Ishikawa (cell line): ENCODE data around the gene ADK.

ENCODE experiments used
- CEBPB ChIP-seq: IDR thresholded peaks from 2 replicates; pipeline ENCODE4 v1.6.1; 2012
- CREB1 ChIP-seq: IDR thresholded peaks from 2 replicates; pipeline ENCODE4 v1.6.1; 2012; ENCODE audit warnings: low read depth
- EGR1 ChIP-seq: IDR thresholded peaks from 2 replicates; pipeline ENCODE4 v1.6.1; 2012
- EP300 ChIP-seq: IDR thresholded peaks from 2 replicates; pipeline ENCODE4 v1.6.1; 2012; ENCODE audit warnings: borderline replicate concordance
- FOXM1 ChIP-seq: IDR thresholded peaks from 2 replicates; pipeline ENCODE4 v1.6.1; 2012; ENCODE audit warnings: low read depth, borderline replicate concordance
- MAX ChIP-seq: IDR thresholded peaks from 2 replicates; pipeline ENCODE4 v1.6.1; 2012
- NFIC ChIP-seq: IDR thresholded peaks from 2 replicates; pipeline ENCODE4 v1.6.1; 2012
- RAD21 ChIP-seq: IDR thresholded peaks from 2 replicates; pipeline ENCODE4 v1.6.1; 2012; ENCODE audit warnings: low read depth
- REST ChIP-seq: IDR thresholded peaks from 2 replicates; pipeline ENCODE4 v1.6.1; 2012; ENCODE audit warnings: low read depth, mild to moderate bottlenecking
- TAF1 ChIP-seq: IDR thresholded peaks from 2 replicates; pipeline ENCODE4 v1.6.1; 2012; ENCODE audit warnings: low read depth, mild to moderate bottlenecking
- TCF12 ChIP-seq: IDR thresholded peaks from 2 replicates; pipeline ENCODE4 v1.6.1; 2012; ENCODE audit warnings: low read depth
- TEAD4 ChIP-seq: IDR thresholded peaks from 2 replicates; pipeline ENCODE4 v1.6.1; 2012
- USF1 ChIP-seq: IDR thresholded peaks from 2 replicates; pipeline ENCODE4 v1.6.1; 2012
- YY1 ChIP-seq: IDR thresholded peaks from 2 replicates; pipeline ENCODE4 v1.6.1; 2012; ENCODE audit warnings: low read depth
- ZBTB7A ChIP-seq: IDR thresholded peaks from 2 replicates; pipeline ENCODE4 v1.6.1; 2012; ENCODE audit warnings: low read depth

Gene ADK

GRCh38 chr10:74179111-74179710, 28.2 kb downstream of the ADK start:
- TF ChIP-seq USF1 (no peak), TCF12 (no peak)

GRCh38 chr10:74186678-74187077, 35.7 kb downstream of the ADK start:
- no peak for TF ChIP-seq EP300
- TF ChIP-seq TEAD4 = no peak
- no peak for TF ChIP-seq ZBTB7A
- no peak for TF ChIP-seq NFIC
- TF ChIP-seq CREB1 = no peak
- TF ChIP-seq YY1 = no peak
- TF ChIP-seq FOXM1 = no peak

- no peak for TF ChIP-seq YY1
- TF ChIP-seq USF1 = no peak
- TF ChIP-seq ZBTB7A = no peak
- no peak for TF ChIP-seq MAX
- no peak for TF ChIP-seq FOXM1
- TF ChIP-seq NFIC = no peak
- TF ChIP-seq EGR1 = no peak
Measured at GRCh38 chr10:74187237-74187636, 36.2 kb downstream of the ADK start.

- no peak for TF ChIP-seq ZBTB7A
- TF ChIP-seq YY1 = no peak
- peak; percentile 85 for TF ChIP-seq NFIC
- TF ChIP-seq EP300 = peak; percentile 62; the same call in 1 of the 2 replicates
- peak; percentile 79 for TF ChIP-seq CEBPB
- peak; percentile 66 for TF ChIP-seq TCF12
- TF ChIP-seq REST = no peak
- no peak for TF ChIP-seq EGR1
- no peak; the same call in 1 of the 2 replicates for TF ChIP-seq RAD21
- TF ChIP-seq FOXM1 = peak; percentile 49; the same call in 1 of the 2 replicates
- TF ChIP-seq CREB1 = no peak
- 0 out of 2 replicates have a peak, but pooled peaks have one; percentile 38 for TF ChIP-seq MAX
- peak; percentile 91 for TF ChIP-seq TEAD4
- TF ChIP-seq USF1 = no peak
- TF ChIP-seq TAF1 = no peak
Measured at GRCh38 chr10:74189999-74190421, 39.0 kb downstream of the ADK start.

- TF ChIP-seq TCF12 (no peak), ZBTB7A (no peak), TEAD4 (no peak), YY1 (no peak), RAD21 (no peak), CEBPB (no peak), REST (no peak), EP300 (no peak), EGR1 (no peak), FOXM1 (no peak), NFIC (no peak), USF1 (no peak), CREB1 (no peak), TAF1 (no peak), MAX (no peak)
Measured at GRCh38 chr10:74190494-74190893, 39.5 kb downstream of the ADK start.
